LNCAP (cell line): Measurements from ENCODE around the gene SMCHD1.

ENCODE experiments used
- CTCF ChIP-seq: fragments of 450-650 bp; IDR thresholded peaks from 2 replicates; pipeline ENCODE4 v1.5.1; 2017; ENCODE audit warnings: mild to moderate bottlenecking

Gene SMCHD1

GRCh38 chr18:2811416-2811815 lies 155.9 kb downstream of the SMCHD1 start:
- TF ChIP-seq CTCF = no peak

- TF ChIP-seq CTCF = no peak
Observed at GRCh38 chr18:2814928-2815327, 159.4 kb downstream of the SMCHD1 start.

GRCh38 chr18:2818281-2818680 lies 162.8 kb downstream of the SMCHD1 start:
- no peak for TF ChIP-seq CTCF

- no peak for TF ChIP-seq CTCF
Observed at GRCh38 chr18:2821695-2822094, 166.2 kb downstream of the SMCHD1 start.

GRCh38 chr18:2822213-2822921 lies 166.8 kb downstream of the SMCHD1 start:
- no peak for TF ChIP-seq CTCF

- no peak for TF ChIP-seq CTCF
Observed at GRCh38 chr18:2823202-2823601, 167.7 kb downstream of the SMCHD1 start.

GRCh38 chr18:2823966-2824365 lies 168.4 kb downstream of the SMCHD1 start:
- TF ChIP-seq CTCF = no peak

- no peak for TF ChIP-seq CTCF
Observed at GRCh38 chr18:2824865-2825264, 169.3 kb downstream of the SMCHD1 start.
